Esophagus muscularis mucosa (tissue), 4 donors: ENCODE measurements around the gene ZC2HC1B. TPM values are rescaled to one million over a fixed set of nuclear protein-coding genes. Genes with fewer than 3 reads are reported as not detected.

Experiments used
- DNase-seq: peaks from one replicate; pipeline ENCODE4 v3.0.0-alpha.2; 2017; ENCODE audit errors: extremely low spot score
- H3K27ac ChIP-seq, 4 donors: fragments of 200-600 bp; sonication (generic); replicated peaks in 1 of 4; 1 replicate in 3 of 4; 2 replicates in 1 of 4; pipeline ENCODE4 v1.5.1; 2016 to 2019; ENCODE audit warnings: mild to moderate bottlenecking in 1 of 4
- H3K27me3 ChIP-seq, 4 donors: fragments of 200-600 bp; sonication (generic); one replicate each; pipeline versions ENCODE4 v1.5.1 to v1.6.0; 2016 to 2019
- H3K36me3 ChIP-seq, 4 donors: fragments of 200-600 bp; sonication (generic); one replicate each; pipeline ENCODE4 v1.5.1; 2016 to 2019
- H3K4me1 ChIP-seq, 4 donors: fragments of 200-600 bp; sonication (generic); one replicate each; pipeline ENCODE4 v1.5.1; 2016 to 2019
- H3K4me3 ChIP-seq, 4 donors: fragments of 200-600 bp; sonication (generic); 1 replicate in 2 of 4; 2 replicates in 2 of 4; pipeline ENCODE4 v1.5.1; 2016 to 2019; ENCODE audit warnings: mild to moderate bottlenecking in 4 of 4, moderate library complexity in 1 of 4
- H3K9me3 ChIP-seq, 4 donors: fragments of 200-600 bp; sonication (generic); 1 replicate in 3 of 4; 2 replicates in 1 of 4; pipeline ENCODE4 v1.5.1; 2016 to 2019
- CTCF ChIP-seq, 3 experiments: fragments of 200-600 bp in 2 of 3; fragments of 450-650 bp in 1 of 3; sonication (generic) in 2 of 3; IDR thresholded peaks; one replicate each; pipeline ENCODE4 v1.5.1; 2017 to 2019; ENCODE audit warnings: antibody characterized with exemption in 3 of 3, mild to moderate bottlenecking in 2 of 3, moderate library complexity in 1 of 3
- EP300 ChIP-seq: sonication (generic); formaldehyde crosslinking; IDR thresholded peaks from one replicate; pipeline ENCODE4 v1.6.1; 2017; ENCODE audit warnings: antibody characterized with exemption
- POLR2A ChIP-seq: fragments of 450-650 bp; IDR thresholded peaks from one replicate; pipeline ENCODE4 v1.6.1; 2017; ENCODE audit warnings: antibody characterized with exemption, moderate library complexity, mild to moderate bottlenecking, low read depth
- POLR2AphosphoS5 ChIP-seq, 2 donors: sonication (generic); formaldehyde crosslinking; IDR thresholded peaks; one replicate each; pipeline ENCODE4 v1.6.1; 2017; ENCODE audit warnings: antibody characterized with exemption in 2 of 2
- WGBS: methylation state at CpG from one replicate; pipeline ENCODE4 v1.1.5; 2018; 5-methylcytosine and 5-hydroxymethylcytosine counted together
- intact Hi-C: fragments of 100-400 bp; cut with DNase I; formaldehyde crosslinking; loops from one replicate; pipeline ENCODE4 v1.15.1; 2023
- total RNA-seq, 4 donors: library from RNA; depleted of rRNA; stranded (reverse); fragments of >200 nt; gene quantifications; one replicate each; pipeline versions ENCODE4 v1.1.0 to v1.2.1, GENCODE V29; 2016

The ZC2HC1B gene
- total RNA-seq, 4 donors from 2014 or later: not detected

- WGBS: 94% methylated on average over 1 of the region's 1 CpG
- intact Hi-C loops: no loop called here
- Histone ChIP-seq H3K4me3 (no peak overlapping the region), H3K36me3 (no peaks in the 10 kb centered on the region), H3K27ac (no peak overlapping the region), H3K9me3 (peaks cover 0 to 11% (median 0%) of the 10 kb centered on the region in 4 donors), H3K27me3 (no peaks in the 10 kb centered on the region), H3K4me1 (no peaks in the 10 kb centered on the region)
- TF ChIP-seq CTCF (IDR thresholded peaks at IDR 0.05) (no peak), EP300 (no peak), POLR2AphosphoS5 (IDR thresholded peaks at IDR 0.05) (no peak), POLR2A (no peak)
- DNase-seq: no peak
These were observed 70.1 kb downstream of the ZC2HC1B start for GRCh38 chr6:143934331-143934730.

GRCh38 chr6:143934867-143935266, 70.6 kb downstream of the ZC2HC1B start:
- H3K4me3 ChIP-seq: no peak overlapping the region
- no peaks in the 10 kb centered on the region for H3K4me1 ChIP-seq
- TF ChIP-seq EP300 (no peak), POLR2AphosphoS5 (IDR thresholded peaks at IDR 0.05) (no peak), CTCF (IDR thresholded peaks at IDR 0.05) (no peak), POLR2A (no peak)
- no peak overlapping the region for H3K27ac ChIP-seq
- no peak for DNase-seq
- no peaks in the 10 kb centered on the region for H3K36me3 ChIP-seq
- H3K27me3 ChIP-seq: no peaks in the 10 kb centered on the region
- intact Hi-C loops: no loop called here
- 100% methylated on average over 1 of the region's 4 CpGs for WGBS
- peaks cover 0 to 11% (median 0%) of the 10 kb centered on the region in 4 donors for H3K9me3 ChIP-seq

GRCh38 chr6:143936347-143936746, 72.1 kb downstream of the ZC2HC1B start:
- Histone ChIP-seq H3K4me1 (no peaks in the 10 kb centered on the region), H3K36me3 (no peaks in the 10 kb centered on the region), H3K27ac (no peak overlapping the region), H3K9me3 (peaks cover 0 to 8% (median 0%) of the 10 kb centered on the region in 4 donors), H3K4me3 (no peak overlapping the region), H3K27me3 (no peaks in the 10 kb centered on the region)
- TF ChIP-seq POLR2A (no peak), CTCF (IDR thresholded peaks at IDR 0.05) (no peak), POLR2AphosphoS5 (IDR thresholded peaks at IDR 0.05) (no peak), EP300 (no peak)
- intact Hi-C loops: no loop called here
- DNase-seq: no peak
- WGBS: 85% methylated on average over 3 of the region's 3 CpGs

- Histone ChIP-seq H3K4me1 (no peaks in the 10 kb centered on the region), H3K27ac (no peak overlapping the region), H3K9me3 (peaks cover 0 to 1% (median 0%) of the 10 kb centered on the region in 4 donors), H3K36me3 (no peaks in the 10 kb centered on the region), H3K27me3 (no peaks in the 10 kb centered on the region), H3K4me3 (no peak overlapping the region)
- intact Hi-C loops: no loop called here
- WGBS: 80% methylated on average over 5 of the region's 5 CpGs
- TF ChIP-seq POLR2AphosphoS5 (IDR thresholded peaks at IDR 0.05) (no peak), POLR2A (no peak), EP300 (no peak), CTCF (IDR thresholded peaks at IDR 0.05) (no peak)
- no peak for DNase-seq
These were observed 72.7 kb downstream of the ZC2HC1B start for GRCh38 chr6:143936778-143937667.

- intact Hi-C loops: no loop called here
- Histone ChIP-seq H3K27ac (no peak overlapping the region), H3K9me3 (no peaks in the 10 kb centered on the region), H3K27me3 (no peaks in the 10 kb centered on the region), H3K4me1 (no peaks in the 10 kb centered on the region), H3K36me3 (no peaks in the 10 kb centered on the region), H3K4me3 (no peak overlapping the region)
- TF ChIP-seq POLR2AphosphoS5 (IDR thresholded peaks at IDR 0.05): no peak
- TF ChIP-seq POLR2A: no peak
- no peak for TF ChIP-seq CTCF (IDR thresholded peaks at IDR 0.05)
- TF ChIP-seq EP300: no peak
- WGBS: 86% methylated on average over 1 of the region's 1 CpG
- DNase-seq: no peak
These were observed 73.3 kb downstream of the ZC2HC1B start for GRCh38 chr6:143937668-143937970.
